Osteocyte (in vitro differentiated cells): Measurements from ENCODE around the gene GYPA. TPM values are rescaled to one million over a fixed set of nuclear protein-coding genes. Genes with fewer than 3 reads are reported as not detected.
"Not testable (repeated sequence)": the region's sequence is repeated elsewhere in the genome, so short reads cannot be mapped to it uniquely, and the experiment has no call there.

Experiments used
- DNase-seq: peaks from one replicate; pipeline ENCODE4 v3.0.0; 2021; ENCODE audit warnings: mixed read lengths; ENCODE audit not compliant: unreplicated experiment; ENCODE audit errors: extremely low spot score
- H3K27ac Mint-ChIP-seq: one replicate; pipeline ENCODE4 v1.8.0; 2021; ENCODE audit warnings: mild to moderate bottlenecking, mixed read lengths; ENCODE audit not compliant: unreplicated experiment
- H3K27me3 Mint-ChIP-seq: one replicate; pipeline ENCODE4 v1.8.0; 2021; ENCODE audit warnings: mixed read lengths; ENCODE audit not compliant: unreplicated experiment
- H3K36me3 Mint-ChIP-seq: one replicate; pipeline ENCODE4 v1.8.0; 2021; ENCODE audit warnings: mixed read lengths; ENCODE audit not compliant: unreplicated experiment
- H3K4me1 Mint-ChIP-seq: one replicate; pipeline ENCODE4 v1.8.0; 2021; ENCODE audit warnings: mixed read lengths; ENCODE audit not compliant: unreplicated experiment
- H3K4me3 Mint-ChIP-seq: one replicate; pipeline ENCODE4 v1.8.0; 2021; ENCODE audit warnings: mild to moderate bottlenecking, moderate library complexity, mixed read lengths; ENCODE audit not compliant: unreplicated experiment
- H3K9me3 Mint-ChIP-seq: one replicate; pipeline ENCODE4 v1.8.0; 2021; ENCODE audit warnings: mixed read lengths; ENCODE audit not compliant: unreplicated experiment
- total RNA-seq: library from RNA; stranded (reverse); gene quantifications from 2 replicates; pipeline ENCODE4 v1.2.1, GENCODE V29; 2021
- TF ChIP-seq, protein P1 (sequence below): fragments of 200-600 bp; sonication (generic); IDR thresholded peaks from 2 replicates; pipeline ENCODE4 v1.5.0; 2021; ENCODE audit warnings: antibody characterized with exemption, mild to moderate bottlenecking, moderate library complexity

The GYPA gene
- total RNA-seq, 1 donor from 2014 or later: not detected

DNA sequence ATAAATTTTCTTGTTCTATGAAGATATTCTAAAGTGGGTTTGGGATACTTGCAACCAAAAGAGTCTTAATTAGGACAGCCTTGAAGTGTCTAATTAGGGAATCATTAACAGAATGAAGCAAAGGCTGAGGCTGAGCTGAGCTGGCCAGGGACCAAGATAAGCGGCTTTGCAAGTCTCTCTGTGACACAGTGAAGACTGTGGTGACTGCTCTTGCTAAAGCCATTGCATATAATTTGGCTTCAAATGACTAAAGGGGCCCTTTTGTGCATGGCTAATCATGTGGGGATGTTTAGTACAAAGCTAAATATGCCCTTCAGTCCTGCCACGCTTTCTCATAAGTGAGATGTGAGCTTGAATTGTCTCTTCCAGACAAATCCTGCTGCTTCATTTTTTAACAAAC lies 31.2 kb upstream of the GYPA start:
- peaks cover 4% of the 10 kb centered on the region for H3K4me1 Mint-ChIP-seq
- H3K27me3 Mint-ChIP-seq: peaks cover 29% of the 10 kb centered on the region
- no peak for DNase-seq
- H3K36me3 Mint-ChIP-seq: no peaks in the 10 kb centered on the region
- TF ChIP-seq, protein P1, sequence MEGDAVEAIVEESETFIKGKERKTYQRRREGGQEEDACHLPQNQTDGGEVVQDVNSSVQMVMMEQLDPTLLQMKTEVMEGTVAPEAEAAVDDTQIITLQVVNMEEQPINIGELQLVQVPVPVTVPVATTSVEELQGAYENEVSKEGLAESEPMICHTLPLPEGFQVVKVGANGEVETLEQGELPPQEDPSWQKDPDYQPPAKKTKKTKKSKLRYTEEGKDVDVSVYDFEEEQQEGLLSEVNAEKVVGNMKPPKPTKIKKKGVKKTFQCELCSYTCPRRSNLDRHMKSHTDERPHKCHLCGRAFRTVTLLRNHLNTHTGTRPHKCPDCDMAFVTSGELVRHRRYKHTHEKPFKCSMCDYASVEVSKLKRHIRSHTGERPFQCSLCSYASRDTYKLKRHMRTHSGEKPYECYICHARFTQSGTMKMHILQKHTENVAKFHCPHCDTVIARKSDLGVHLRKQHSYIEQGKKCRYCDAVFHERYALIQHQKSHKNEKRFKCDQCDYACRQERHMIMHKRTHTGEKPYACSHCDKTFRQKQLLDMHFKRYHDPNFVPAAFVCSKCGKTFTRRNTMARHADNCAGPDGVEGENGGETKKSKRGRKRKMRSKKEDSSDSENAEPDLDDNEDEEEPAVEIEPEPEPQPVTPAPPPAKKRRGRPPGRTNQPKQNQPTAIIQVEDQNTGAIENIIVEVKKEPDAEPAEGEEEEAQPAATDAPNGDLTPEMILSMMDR: no peak
- no peak overlapping the region for H3K27ac Mint-ChIP-seq
- no peaks in the 10 kb centered on the region for H3K9me3 Mint-ChIP-seq
- H3K4me3 Mint-ChIP-seq: no peak overlapping the region

DNA sequence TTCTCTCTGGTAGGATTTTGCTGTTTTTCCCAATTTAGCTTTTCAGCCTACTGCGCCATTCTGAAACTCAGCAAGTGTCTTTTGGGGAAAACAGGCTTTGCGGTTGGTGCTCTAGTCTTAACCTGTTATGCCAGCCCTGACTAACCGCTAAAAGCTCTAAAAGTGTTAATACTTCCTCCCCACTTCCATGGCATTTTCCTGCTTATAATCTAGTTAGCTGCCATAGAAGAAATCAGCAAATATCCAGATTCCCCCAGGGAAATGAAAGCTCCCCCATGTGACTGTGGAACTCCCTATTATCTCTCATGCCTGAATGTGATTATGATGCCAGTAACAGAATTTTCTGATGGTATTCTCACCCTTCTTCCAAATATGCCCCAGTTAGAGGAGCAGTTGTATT lies 28.7 kb upstream of the GYPA start:
- DNase-seq: no peak
- Mint-ChIP-seq H3K9me3 (no peaks in the 10 kb centered on the region), H3K4me3 (no peak overlapping the region), H3K36me3 (no peaks in the 10 kb centered on the region), H3K4me1 (no peaks in the 10 kb centered on the region), H3K27ac (no peak overlapping the region), H3K27me3 (peaks cover 29% of the 10 kb centered on the region)
- TF ChIP-seq, protein P1: no peak

DNA sequence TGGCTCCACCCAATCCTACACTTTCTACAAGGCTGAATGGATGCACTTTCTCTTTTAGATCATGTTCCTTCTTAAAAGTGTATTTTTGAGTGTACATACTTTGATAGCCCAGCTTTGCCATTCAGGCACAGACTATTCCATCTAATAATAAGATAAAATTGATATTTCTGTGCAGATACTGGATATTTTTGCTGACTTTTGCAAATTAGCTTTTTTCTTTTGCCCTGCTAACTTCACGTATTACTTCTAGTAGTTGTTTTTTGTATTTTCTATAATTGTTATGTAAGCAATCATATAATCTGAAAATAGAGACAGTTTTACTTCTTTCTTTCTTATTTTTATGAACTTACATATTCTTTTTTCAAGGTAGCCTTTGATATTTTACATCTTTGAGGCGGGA lies 13.5 kb upstream of the GYPA start:
- H3K27ac Mint-ChIP-seq: no peak overlapping the region
- peaks cover 14% of the 10 kb centered on the region for H3K9me3 Mint-ChIP-seq
- no peaks in the 10 kb centered on the region for H3K4me1 Mint-ChIP-seq
- no peaks in the 10 kb centered on the region for H3K36me3 Mint-ChIP-seq
- no peak for DNase-seq
- TF ChIP-seq, protein P1: no peak
- H3K27me3 Mint-ChIP-seq: no peaks in the 10 kb centered on the region
- H3K4me3 Mint-ChIP-seq: no peak overlapping the region

DNA sequence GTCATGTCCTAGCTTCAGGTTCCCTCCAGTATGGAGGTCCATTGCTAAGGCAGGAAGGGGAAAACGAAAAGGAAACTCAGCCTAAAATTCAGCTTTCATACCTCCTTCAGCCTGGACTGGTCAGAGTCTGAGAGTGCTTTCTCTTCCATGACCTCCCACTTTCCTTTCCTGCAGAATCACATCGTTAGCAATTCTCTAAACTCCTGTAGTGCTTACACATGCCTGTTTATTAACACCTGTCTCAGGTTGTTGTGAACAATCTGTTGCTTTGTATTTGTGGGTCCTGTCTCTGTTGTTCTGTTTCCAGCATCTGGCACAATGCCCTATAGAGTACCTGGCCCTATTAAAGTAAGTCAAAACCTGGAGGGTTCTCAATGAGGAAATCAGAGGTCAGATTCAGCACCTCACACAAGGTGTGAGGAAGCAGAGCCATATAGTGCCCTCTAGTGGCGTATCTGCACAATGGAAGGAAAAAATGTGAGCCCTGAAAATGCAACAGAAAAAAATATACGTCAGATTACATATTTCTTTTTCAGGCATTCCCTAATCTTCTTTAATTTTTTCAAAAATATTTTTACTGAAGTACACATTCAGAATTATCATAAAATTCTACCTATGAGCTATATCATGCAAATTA lies 2.3 kb upstream of the GYPA start:
- not testable (repeated sequence) for DNase-seq, H3K4me3 Mint-ChIP-seq
- H3K27me3 Mint-ChIP-seq: peaks cover 28% of the 10 kb centered on the region

DNA sequence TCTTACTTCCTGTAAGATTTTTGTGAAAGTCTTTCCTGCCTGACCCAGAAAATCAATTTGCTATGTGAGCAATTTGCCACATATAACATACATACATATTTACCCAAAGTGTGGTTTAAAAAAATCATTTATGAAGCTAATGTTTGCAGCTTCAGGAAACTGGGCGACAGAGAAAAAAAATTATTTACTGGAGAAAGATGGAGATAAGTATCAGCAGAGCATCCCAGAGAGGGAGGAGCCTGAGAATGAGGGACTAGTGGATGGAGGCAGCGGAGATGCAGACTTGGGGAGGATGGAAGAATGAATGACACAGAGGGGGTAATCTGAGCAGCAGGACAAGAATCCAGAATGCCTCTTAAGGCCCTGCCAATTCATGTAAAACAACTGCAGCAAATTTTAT lies 975 bp upstream of the GYPA start:
- H3K9me3 Mint-ChIP-seq: no peaks in the 10 kb centered on the region
- no peak overlapping the region for H3K27ac Mint-ChIP-seq

More for the DNA sequence above, 2.3 kb upstream of the GYPA start:
- not testable (repeated sequence) for H3K9me3 Mint-ChIP-seq, H3K36me3 Mint-ChIP-seq, H3K4me1 Mint-ChIP-seq, H3K27ac Mint-ChIP-seq
- TF ChIP-seq, protein P1: peak; percentile 62

DNA sequence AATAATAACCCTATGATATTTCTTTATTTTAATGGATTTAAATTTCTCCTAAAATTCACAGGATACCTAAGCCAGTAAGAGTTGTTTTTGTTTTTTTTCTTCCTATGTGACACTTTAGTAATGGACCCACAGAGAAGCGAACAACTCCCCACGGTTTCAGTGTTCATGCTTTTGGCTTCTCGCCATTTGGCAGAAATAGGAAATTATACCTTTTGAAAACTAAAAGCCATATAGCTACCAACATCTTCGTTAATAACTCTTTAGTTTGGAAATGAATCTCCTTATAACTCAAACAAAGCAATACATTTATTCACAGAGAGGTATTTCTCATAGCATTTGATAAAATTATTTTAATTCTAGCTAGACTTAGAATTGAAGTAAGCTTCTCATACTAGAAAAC lies 527 bp downstream of the GYPA start:
- H3K4me3 Mint-ChIP-seq, H3K27ac Mint-ChIP-seq, DNase-seq, H3K9me3 Mint-ChIP-seq, H3K36me3 Mint-ChIP-seq, H3K4me1 Mint-ChIP-seq: not testable (repeated sequence)
- peaks cover 30% of the 10 kb centered on the region for H3K27me3 Mint-ChIP-seq

More for the DNA sequence above, 975 bp upstream of the GYPA start:
- DNase-seq: no peak
- peaks cover 28% of the 10 kb centered on the region for H3K27me3 Mint-ChIP-seq
- no peak overlapping the region for H3K4me3 Mint-ChIP-seq
- H3K4me1 Mint-ChIP-seq: no peaks in the 10 kb centered on the region
- no peaks in the 10 kb centered on the region for H3K36me3 Mint-ChIP-seq
- TF ChIP-seq, protein P1: no peak

DNA sequence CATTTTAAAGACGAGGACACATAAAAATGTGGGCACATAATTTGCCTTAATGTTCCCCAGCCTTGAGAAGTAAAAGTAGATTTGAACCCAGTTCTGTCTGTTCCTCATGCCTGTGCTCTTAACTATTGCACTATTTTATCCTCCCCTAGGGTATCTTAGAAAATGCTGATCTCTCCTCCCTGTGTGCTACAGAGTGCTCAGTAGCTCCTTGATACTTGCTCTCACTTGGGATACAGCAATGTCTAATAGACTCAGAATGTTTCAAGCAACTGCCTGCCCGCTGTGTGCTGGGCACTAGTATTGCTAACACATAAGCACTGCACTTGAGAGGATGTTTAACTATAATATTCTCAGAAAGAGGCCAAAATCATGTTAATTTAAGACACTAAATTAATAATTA lies 971 bp downstream of the GYPA start:
- not testable (repeated sequence) for DNase-seq

DNA sequence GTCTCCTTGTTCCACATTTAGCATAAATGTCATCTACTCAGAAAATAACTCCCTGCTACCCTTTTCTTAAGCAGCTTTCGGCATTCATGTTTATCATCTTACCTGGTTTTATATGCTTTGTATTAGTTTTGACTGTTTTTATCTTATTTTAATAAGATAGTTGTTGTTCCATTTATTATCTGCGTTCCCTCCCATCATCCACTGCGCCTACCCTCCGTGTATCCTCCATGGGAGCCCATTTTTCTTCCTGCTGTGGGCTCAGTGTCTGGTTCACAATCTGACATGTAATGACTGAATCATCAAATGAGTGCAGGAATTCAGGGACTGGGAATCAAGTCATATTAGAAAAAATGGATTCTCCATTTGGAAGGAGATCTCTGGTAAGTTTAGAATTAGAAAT lies 2.3 kb downstream of the GYPA start:
- not testable (repeated sequence) for H3K36me3 Mint-ChIP-seq, DNase-seq, H3K9me3 Mint-ChIP-seq, H3K27ac Mint-ChIP-seq, H3K4me3 Mint-ChIP-seq, H3K4me1 Mint-ChIP-seq
- peaks cover 29% of the 10 kb centered on the region for H3K27me3 Mint-ChIP-seq

More for the DNA sequence above, 971 bp downstream of the GYPA start:
- H3K27me3 Mint-ChIP-seq: peaks cover 29% of the 10 kb centered on the region
- H3K4me3 Mint-ChIP-seq, H3K9me3 Mint-ChIP-seq, H3K36me3 Mint-ChIP-seq, H3K4me1 Mint-ChIP-seq, H3K27ac Mint-ChIP-seq: not testable (repeated sequence)
